Mammary epithelial cell (primary cell): ENCODE measurements around the gene TTC28.

ENCODE experiments used
- EZH2 ChIP-seq: IDR thresholded peaks from 2 replicates; pipeline ENCODE4 v1.6.1; 2012; ENCODE audit warnings: low read length, inconsistent platforms, borderline replicate concordance
- TF ChIP-seq, protein P1 (sequence below), 2 donors: IDR thresholded peaks in 1 of 2; conservative IDR thresholded peaks in 1 of 2; 2 replicates each; pipeline ENCODE4 v1.5.1; 2011 to 2012; ENCODE audit warnings: inconsistent platforms in 2 of 2, low read length in 2 of 2, mild to moderate bottlenecking in 2 of 2, control low read depth in 1 of 2, low read depth in 1 of 2; ENCODE audit not compliant: insufficient read depth in 1 of 2; ENCODE audit errors: extremely low read depth in 1 of 2

DNA sequence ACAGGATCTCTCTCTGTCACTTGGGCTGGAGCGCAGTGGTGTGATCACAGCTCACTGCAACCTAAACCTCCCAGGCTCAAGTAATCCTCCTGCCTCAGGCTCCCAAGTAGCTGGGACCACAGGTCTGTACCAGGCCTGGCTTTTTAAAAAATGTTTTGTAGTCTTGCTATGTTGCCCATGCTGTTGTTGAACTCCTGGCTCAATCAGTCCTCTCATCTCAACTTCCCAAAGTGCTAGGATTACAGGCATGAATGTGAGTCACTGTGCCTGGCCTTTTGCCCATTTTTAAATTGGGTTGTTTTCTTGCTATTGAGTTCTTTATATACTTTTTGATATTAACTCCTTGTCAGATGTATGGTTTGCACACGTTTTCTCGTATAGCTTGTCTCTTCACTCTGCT lies 727.5 kb downstream of the TTC28 start:
- no peak for TF ChIP-seq EZH2
- TF ChIP-seq, protein P1, sequence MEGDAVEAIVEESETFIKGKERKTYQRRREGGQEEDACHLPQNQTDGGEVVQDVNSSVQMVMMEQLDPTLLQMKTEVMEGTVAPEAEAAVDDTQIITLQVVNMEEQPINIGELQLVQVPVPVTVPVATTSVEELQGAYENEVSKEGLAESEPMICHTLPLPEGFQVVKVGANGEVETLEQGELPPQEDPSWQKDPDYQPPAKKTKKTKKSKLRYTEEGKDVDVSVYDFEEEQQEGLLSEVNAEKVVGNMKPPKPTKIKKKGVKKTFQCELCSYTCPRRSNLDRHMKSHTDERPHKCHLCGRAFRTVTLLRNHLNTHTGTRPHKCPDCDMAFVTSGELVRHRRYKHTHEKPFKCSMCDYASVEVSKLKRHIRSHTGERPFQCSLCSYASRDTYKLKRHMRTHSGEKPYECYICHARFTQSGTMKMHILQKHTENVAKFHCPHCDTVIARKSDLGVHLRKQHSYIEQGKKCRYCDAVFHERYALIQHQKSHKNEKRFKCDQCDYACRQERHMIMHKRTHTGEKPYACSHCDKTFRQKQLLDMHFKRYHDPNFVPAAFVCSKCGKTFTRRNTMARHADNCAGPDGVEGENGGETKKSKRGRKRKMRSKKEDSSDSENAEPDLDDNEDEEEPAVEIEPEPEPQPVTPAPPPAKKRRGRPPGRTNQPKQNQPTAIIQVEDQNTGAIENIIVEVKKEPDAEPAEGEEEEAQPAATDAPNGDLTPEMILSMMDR (conservative IDR thresholded peaks at IDR 0.05 in 1 of 2, IDR thresholded peaks at IDR 0.05 in 1 of 2; ENCODE audit: extremely low read depth in 1 of 2, insufficient read depth in 1 of 2, low read depth in 1 of 2, low read length in 2 of 2): no peak
